ENCODE data around the gene ARHGEF28. TPM values are rescaled to one million over a fixed set of nuclear protein-coding genes. Genes with fewer than 3 reads are reported as not detected.

The ARHGEF28 gene
- total and polyA plus RNA-seq, 4 experiments from 2014 or later = not detected

- no peak overlapping the region for H3K27ac Mint-ChIP-seq
- no peaks in the 10 kb centered on the region for H3K27me3 ChIP-seq (ENCODE audit: insufficient read depth, low read length)
- no peaks in the 10 kb centered on the region for H3K9me3 ChIP-seq (ENCODE audit: control insufficient read depth in 1 of 2, low read length in 2 of 2)
- H3K4me3 Mint-ChIP-seq = no peak overlapping the region
- no peak overlapping the region for H3K27ac ChIP-seq (ENCODE audit: low read depth, low read length)
- no peak for DNase-seq
- no peaks in the 10 kb centered on the region for H3K4me1 Mint-ChIP-seq
- H3K36me3 ChIP-seq (ENCODE audit: insufficient read depth, low read length) = no peaks in the 10 kb centered on the region
- peaks cover 2 to 5% of the 10 kb centered on the region in 2 donors for H3K27me3 Mint-ChIP-seq
- ChIA-PET POLR2A (ENCODE audit: partially characterized antibody) (no interaction called here), CTCF (ENCODE audit: partially characterized antibody) (no interaction called here)
- H3K9me3 Mint-ChIP-seq = no peaks in the 10 kb centered on the region
- intact Hi-C loops (cut with micrococcal nuclease) = loop anchor here (10.0 kb wide), 1 partner anchor 1135 kb away; no protein-coding TSS in a partner anchor
- no peaks in the 10 kb centered on the region for H3K4me1 ChIP-seq (ENCODE audit: insufficient read depth, low read length)
- no peak overlapping the region for H3K4me3 ChIP-seq (ENCODE audit: low read length in 2 of 2)
- H3K36me3 Mint-ChIP-seq = no peaks in the 10 kb centered on the region
Observed at GRCh38 chr5:73909474-73909873, 283.5 kb downstream of the ARHGEF28 start.

- ChIA-PET CTCF (ENCODE audit: partially characterized antibody) (interaction anchor here (1.3 kb wide), 1 partner anchor 10 kb away, joined by 5 read pairs; no protein-coding TSS in a partner anchor), POLR2A (ENCODE audit: partially characterized antibody) (no interaction called here)
- Histone ChIP-seq H3K4me1 (ENCODE audit: insufficient read depth, low read length) (no peaks in the 10 kb centered on the region), H3K27me3 (ENCODE audit: insufficient read depth, low read length) (no peaks in the 10 kb centered on the region), H3K27ac (ENCODE audit: low read depth, low read length) (no peak overlapping the region), H3K36me3 (ENCODE audit: insufficient read depth, low read length) (no peaks in the 10 kb centered on the region), H3K9me3 (ENCODE audit: control insufficient read depth in 1 of 2, low read length in 2 of 2) (no peaks in the 10 kb centered on the region), H3K4me3 (ENCODE audit: low read length in 2 of 2) (no peak overlapping the region)
- no peak overlapping the region for H3K4me3 Mint-ChIP-seq
- no peak overlapping the region for H3K27ac Mint-ChIP-seq
- no peaks in the 10 kb centered on the region for H3K9me3 Mint-ChIP-seq
- H3K4me1 Mint-ChIP-seq = no peaks in the 10 kb centered on the region
- peaks cover 1 to 2% of the 10 kb centered on the region in 2 donors for H3K27me3 Mint-ChIP-seq
- H3K36me3 Mint-ChIP-seq = no peaks in the 10 kb centered on the region
- intact Hi-C loops (cut with micrococcal nuclease) = no loop called here
- DNase-seq = no peak
Observed at GRCh38 chr5:73911761-73912393, 285.9 kb downstream of the ARHGEF28 start.

- H3K27me3 Mint-ChIP-seq = peaks cover 0 to 1% of the 10 kb centered on the region in 2 donors
- Histone ChIP-seq H3K27ac (ENCODE audit: low read depth, low read length) (no peak overlapping the region), H3K27me3 (ENCODE audit: insufficient read depth, low read length) (no peaks in the 10 kb centered on the region), H3K36me3 (ENCODE audit: insufficient read depth, low read length) (no peaks in the 10 kb centered on the region), H3K4me1 (ENCODE audit: insufficient read depth, low read length) (no peaks in the 10 kb centered on the region), H3K9me3 (ENCODE audit: control insufficient read depth in 1 of 2, low read length in 2 of 2) (no peaks in the 10 kb centered on the region), H3K4me3 (ENCODE audit: low read length in 2 of 2) (no peak overlapping the region)
- intact Hi-C loops (cut with micrococcal nuclease) = no loop called here
- H3K36me3 Mint-ChIP-seq = no peaks in the 10 kb centered on the region
- H3K27ac Mint-ChIP-seq = no peak overlapping the region
- CTCF ChIA-PET (ENCODE audit: partially characterized antibody) = no interaction called here
- no peaks in the 10 kb centered on the region for H3K4me1 Mint-ChIP-seq
- POLR2A ChIA-PET (ENCODE audit: partially characterized antibody) = no interaction called here
- no peak overlapping the region for H3K4me3 Mint-ChIP-seq
- no peaks in the 10 kb centered on the region for H3K9me3 Mint-ChIP-seq
- no peak for DNase-seq
Observed at GRCh38 chr5:73912821-73913271, 286.9 kb downstream of the ARHGEF28 start.

GRCh38 chr5:73913971-73914370, 288.0 kb downstream of the ARHGEF28 start:
- ChIA-PET POLR2A (ENCODE audit: partially characterized antibody) (no interaction called here), CTCF (ENCODE audit: partially characterized antibody) (interaction anchor here (1.0 to 1.1 kb wide), 2 partner anchors 9 to 12 kb away, joined by 3 to 4 read pairs; no protein-coding TSS in a partner anchor)
- Mint-ChIP-seq H3K27ac (no peak overlapping the region), H3K4me1 (no peaks in the 10 kb centered on the region), H3K36me3 (no peaks in the 10 kb centered on the region), H3K4me3 (no peak overlapping the region), H3K9me3 (no peaks in the 10 kb centered on the region), H3K27me3 (no peaks in the 10 kb centered on the region)
- H3K36me3 ChIP-seq (ENCODE audit: insufficient read depth, low read length) = no peaks in the 10 kb centered on the region
- no peak overlapping the region for H3K4me3 ChIP-seq (ENCODE audit: low read length in 2 of 2)
- H3K9me3 ChIP-seq (ENCODE audit: control insufficient read depth in 1 of 2, low read length in 2 of 2) = no peaks in the 10 kb centered on the region
- H3K27me3 ChIP-seq (ENCODE audit: insufficient read depth, low read length) = no peaks in the 10 kb centered on the region
- H3K27ac ChIP-seq (ENCODE audit: low read depth, low read length) = no peak overlapping the region
- H3K4me1 ChIP-seq (ENCODE audit: insufficient read depth, low read length) = no peaks in the 10 kb centered on the region
- intact Hi-C loops (cut with micrococcal nuclease) = no loop called here
- DNase-seq = no peak

GRCh38 chr5:73915345-73915744, 289.3 kb downstream of the ARHGEF28 start:
- H3K9me3 Mint-ChIP-seq = no peaks in the 10 kb centered on the region
- CTCF ChIA-PET (ENCODE audit: partially characterized antibody) = no interaction called here

GRCh38 chr5:73917433-73917832, 291.4 kb downstream of the ARHGEF28 start:
- H3K27ac Mint-ChIP-seq = no peak overlapping the region

More at GRCh38 chr5:73915345-73915744, 289.3 kb downstream of the ARHGEF28 start:
- Histone ChIP-seq H3K27ac (ENCODE audit: low read depth, low read length) (no peak overlapping the region), H3K9me3 (ENCODE audit: control insufficient read depth in 1 of 2, low read length in 2 of 2) (no peaks in the 10 kb centered on the region), H3K4me3 (ENCODE audit: low read length in 2 of 2) (no peak overlapping the region), H3K4me1 (ENCODE audit: insufficient read depth, low read length) (no peaks in the 10 kb centered on the region), H3K27me3 (ENCODE audit: insufficient read depth, low read length) (no peaks in the 10 kb centered on the region), H3K36me3 (ENCODE audit: insufficient read depth, low read length) (no peaks in the 10 kb centered on the region)
- Mint-ChIP-seq H3K36me3 (no peaks in the 10 kb centered on the region), H3K4me3 (no peak overlapping the region), H3K27me3 (no peaks in the 10 kb centered on the region), H3K4me1 (no peaks in the 10 kb centered on the region), H3K27ac (no peak overlapping the region)
- POLR2A ChIA-PET (ENCODE audit: partially characterized antibody) = no interaction called here
- intact Hi-C loops (cut with micrococcal nuclease) = no loop called here
- DNase-seq = no peak

GRCh38 chr5:73917891-73918290, 291.9 kb downstream of the ARHGEF28 start:
- intact Hi-C loops (cut with micrococcal nuclease) = no loop called here
- ChIA-PET CTCF (ENCODE audit: partially characterized antibody) (interaction anchor here (2.0 kb wide), 1 partner anchor 16 kb away, joined by 4 read pairs; no protein-coding TSS in a partner anchor), POLR2A (ENCODE audit: partially characterized antibody) (no interaction called here)
- Mint-ChIP-seq H3K36me3 (no peaks in the 10 kb centered on the region), H3K4me3 (no peak overlapping the region), H3K9me3 (no peaks in the 10 kb centered on the region), H3K4me1 (no peaks in the 10 kb centered on the region), H3K27me3 (no peaks in the 10 kb centered on the region), H3K27ac (no peak overlapping the region)
- Histone ChIP-seq H3K27ac (ENCODE audit: low read depth, low read length) (no peak overlapping the region), H3K9me3 (ENCODE audit: control insufficient read depth in 1 of 2, low read length in 2 of 2) (no peaks in the 10 kb centered on the region), H3K4me3 (ENCODE audit: low read length in 2 of 2) (no peak overlapping the region), H3K36me3 (ENCODE audit: insufficient read depth, low read length) (no peaks in the 10 kb centered on the region), H3K27me3 (ENCODE audit: insufficient read depth, low read length) (no peaks in the 10 kb centered on the region), H3K4me1 (ENCODE audit: insufficient read depth, low read length) (no peaks in the 10 kb centered on the region)
- DNase-seq = no peak

More at GRCh38 chr5:73917433-73917832, 291.4 kb downstream of the ARHGEF28 start:
- intact Hi-C loops (cut with micrococcal nuclease) = no loop called here
- H3K36me3 ChIP-seq (ENCODE audit: insufficient read depth, low read length) = no peaks in the 10 kb centered on the region
- H3K9me3 ChIP-seq (ENCODE audit: control insufficient read depth in 1 of 2, low read length in 2 of 2) = no peaks in the 10 kb centered on the region
- ChIA-PET POLR2A (ENCODE audit: partially characterized antibody) (no interaction called here), CTCF (ENCODE audit: partially characterized antibody) (interaction anchor here (2.0 kb wide), 1 partner anchor 15 kb away, joined by 4 read pairs; no protein-coding TSS in a partner anchor)
- H3K9me3 Mint-ChIP-seq = no peaks in the 10 kb centered on the region
- H3K27ac ChIP-seq (ENCODE audit: low read depth, low read length) = no peak overlapping the region
- no peak for DNase-seq
- H3K36me3 Mint-ChIP-seq = no peaks in the 10 kb centered on the region
- no peak overlapping the region for H3K4me3 ChIP-seq (ENCODE audit: low read length in 2 of 2)
- H3K27me3 Mint-ChIP-seq = no peaks in the 10 kb centered on the region
- H3K27me3 ChIP-seq (ENCODE audit: insufficient read depth, low read length) = no peaks in the 10 kb centered on the region
- no peaks in the 10 kb centered on the region for H3K4me1 ChIP-seq (ENCODE audit: insufficient read depth, low read length)
- H3K4me3 Mint-ChIP-seq = no peak overlapping the region
- no peaks in the 10 kb centered on the region for H3K4me1 Mint-ChIP-seq

Data from CD4-positive, alpha-beta memory T cell (primary cell).